PC-3 (cell line): ENCODE measurements around the gene UCHL5. TPM values are rescaled to one million over a fixed set of nuclear protein-coding genes. Genes with fewer than 3 reads are reported as not detected.

ENCODE experiments used
- ATAC-seq: fragments of 200-7000 bp; cut with Tn5 transposase; 2 replicates; pipeline ENCODE4 v1.9.1; 2020; ENCODE audit warnings: mild to moderate bottlenecking, moderate library complexity
- BruUV-seq: library from RNA; stranded (reverse); fragments of 400-500 nt; replicated peaks from 2 replicates; lab custom pipeline; 2021; lab: Mats Ljungman, UMichigan
- CTCF ChIA-PET: fragments of 300-600 bp; sonication (Branson Sonifier 250); formaldehyde crosslinking; loops from one replicate; lab custom pipeline; 2022; ENCODE audit warnings: antibody characterized with exemption; lab: Charles Lee
- POLR2A ChIA-PET: fragments of 300-600 bp; sonication (Branson Sonifier 250); formaldehyde crosslinking; loops from one replicate; lab custom pipeline; 2022; ENCODE audit warnings: antibody characterized with exemption; ENCODE audit not compliant: unreplicated experiment; lab: Charles Lee
- DNase-seq: peaks from one replicate; pipeline ENCODE4 v3.0.0-alpha.2; 2015
- H2AFZ ChIP-seq: fragments of 300-600 bp; sonication (generic); 2 replicates; pipeline ENCODE4 v1.6.0; 2016; ENCODE audit warnings: antibody characterized with exemption, low read length
- H3F3A ChIP-seq: fragments of 300-600 bp; sonication (generic); one replicate; pipeline ENCODE4 v1.6.0; 2017; ENCODE audit warnings: antibody characterized with exemption, low read length, control low read depth, mild to moderate bottlenecking; ENCODE audit not compliant: unreplicated experiment
- H3K27ac ChIP-seq: fragments of 300-600 bp; sonication (generic); 2 replicates; pipeline ENCODE4 v1.5.1; 2016; ENCODE audit warnings: mild to moderate bottlenecking, low read length
- H3K27me3 ChIP-seq: fragments of 300-600 bp; sonication (generic); 2 replicates; pipeline ENCODE4 v1.6.1; 2016; ENCODE audit warnings: low read length, mixed read lengths
- H3K36me3 ChIP-seq: fragments of 300-600 bp; sonication (generic); 2 replicates; pipeline ENCODE4 v1.6.1; 2016; ENCODE audit warnings: low read depth, mixed run types, low read length, mixed read lengths
- H3K4me1 ChIP-seq: fragments of 300-600 bp; sonication (generic); 2 replicates; pipeline ENCODE4 v1.5.1; 2016; ENCODE audit warnings: low read length; ENCODE audit not compliant: insufficient read depth
- H3K4me2 ChIP-seq: fragments of 300-600 bp; sonication (generic); 2 replicates; pipeline ENCODE4 v1.6.0; 2016; ENCODE audit warnings: low read length
- H3K4me3 ChIP-seq: fragments of 300-600 bp; sonication (generic); 2 replicates; pipeline ENCODE4 v1.5.1; 2016; ENCODE audit warnings: mild to moderate bottlenecking, low read length, mixed read lengths
- H3K79me2 ChIP-seq: fragments of 300-600 bp; sonication (generic); 2 replicates; pipeline ENCODE4 v1.6.1; 2017; ENCODE audit warnings: low read length, mixed read lengths
- H3K9ac ChIP-seq: fragments of 300-600 bp; sonication (generic); 2 replicates; pipeline ENCODE4 v1.6.0; 2016; ENCODE audit warnings: mild to moderate bottlenecking, low read length
- H3K9me2 ChIP-seq: fragments of 300-600 bp; sonication (generic); replicated peaks from 2 replicates; pipeline ENCODE4 v1.6.1; 2016; ENCODE audit warnings: mixed run types, low read length, mixed read lengths
- H3K9me3 ChIP-seq: fragments of 300-600 bp; sonication (generic); 2 replicates; pipeline ENCODE4 v1.6.1; 2016; ENCODE audit warnings: low read length, mixed read lengths
- H4K20me1 ChIP-seq: fragments of 300-600 bp; sonication (generic); 2 replicates; pipeline ENCODE4 v1.6.1; 2016; ENCODE audit warnings: low read length, mixed read lengths
- CTCF ChIP-seq: fragments of 300-600 bp; sonication (generic); conservative IDR thresholded peaks from 2 replicates; pipeline ENCODE4 v1.5.1; 2017; ENCODE audit warnings: antibody characterized with exemption, low read depth, mild to moderate bottlenecking, low read length
- EZH2 ChIP-seq: fragments of 300-600 bp; sonication (generic); IDR thresholded peaks from one replicate; pipeline ENCODE4 v1.6.1; 2017; ENCODE audit warnings: antibody characterized with exemption, mild to moderate bottlenecking, low read length; ENCODE audit not compliant: unreplicated experiment
- EZH2phosphoT487 ChIP-seq: fragments of 300-600 bp; sonication (generic); IDR thresholded peaks from 2 replicates; pipeline ENCODE4 v1.6.1; 2018; ENCODE audit warnings: mild to moderate bottlenecking, antibody characterized with exemption, low read length, borderline replicate concordance
- intact Hi-C: fragments of 100-400 bp; cut with micrococcal nuclease; formaldehyde crosslinking; loops from 2 replicates; pipeline ENCODE4 v1.9.0; 2023
- total RNA-seq: library from RNA; depleted of rRNA; stranded (reverse); fragments of >200 nt; gene quantifications from 2 replicates; pipeline ENCODE4 v1.2.3, GENCODE V29; 2014

The UCHL5 gene
- total RNA-seq, 1 experiment from 2014 or later: 31.3 TPM

- Histone ChIP-seq H4K20me1 (no peaks in the 10 kb centered on the region), H3K4me2 (no peak overlapping the region), H3K36me3 (peaks cover 13% of the 10 kb centered on the region), H3K27ac (no peak overlapping the region), H2AFZ (no peak overlapping the region), H3K4me1 (no peaks in the 10 kb centered on the region), H3K27me3 (no peaks in the 10 kb centered on the region), H3K79me2 (peaks cover 14% of the 10 kb centered on the region; the same call in 1 of the 2 replicates), H3F3A (no peaks in the 10 kb centered on the region), H3K9ac (no peak overlapping the region), H3K9me2 (no peaks in the 10 kb centered on the region), H3K4me3 (no peak overlapping the region), H3K9me3 (no peaks in the 10 kb centered on the region)
- ChIA-PET POLR2A (no interaction called here), CTCF (no interaction called here)
- BruUV-seq: no TSS peak
- DNase-seq (no peak), ATAC-seq (no peak)
- intact Hi-C loops: no loop called here
- no peak for TF ChIP-seq EZH2
- no peak for TF ChIP-seq EZH2phosphoT487
- no peak for TF ChIP-seq CTCF
These were observed 16.1 kb downstream of the UCHL5 start for GRCh38 chr1:193042766-193043691.

GRCh38 chr1:193040011-193040410 lies 19.1 kb downstream of the UCHL5 start:
- ATAC-seq (no peak), DNase-seq (no peak)
- Histone ChIP-seq H3K36me3 (peaks cover 7% of the 10 kb centered on the region; the same call in 1 of the 2 replicates), H3K4me2 (no peak overlapping the region), H3K9ac (no peak overlapping the region), H3K4me1 (no peaks in the 10 kb centered on the region), H3K9me3 (no peaks in the 10 kb centered on the region), H4K20me1 (no peaks in the 10 kb centered on the region), H3K79me2 (peaks cover 44% of the 10 kb centered on the region), H3K9me2 (no peaks in the 10 kb centered on the region), H3K4me3 (no peak overlapping the region), H3F3A (no peaks in the 10 kb centered on the region), H3K27ac (no peak overlapping the region), H3K27me3 (no peaks in the 10 kb centered on the region), H2AFZ (no peak overlapping the region)
- no peak for TF ChIP-seq EZH2
- TF ChIP-seq EZH2phosphoT487: no peak
- no peak for TF ChIP-seq CTCF
- no TSS peak for BruUV-seq
- ChIA-PET CTCF (no interaction called here), POLR2A (no interaction called here)
- intact Hi-C loops: no loop called here
